Astrocyte (in vitro differentiated cells and primary cell): ENCODE results near the gene RUVBL2.
"Not testable (repeated sequence)": the region's sequence is repeated elsewhere in the genome, so short reads cannot be mapped to it uniquely, and the experiment has no call there.

Experiments
- EZH2 ChIP-seq: IDR thresholded peaks from 2 replicates; pipeline ENCODE4 v1.6.1; 2012; ENCODE audit warnings: mild to moderate bottlenecking, low read length, inconsistent platforms; ENCODE audit not compliant: insufficient read depth
- TF ChIP-seq, protein P1 (sequence below): IDR thresholded peaks from 2 replicates; pipeline ENCODE4 v1.5.1; 2011; ENCODE audit warnings: low read depth, mild to moderate bottlenecking, inconsistent platforms, low read length, moderate library complexity; ENCODE audit not compliant: insufficient read depth

DNA sequence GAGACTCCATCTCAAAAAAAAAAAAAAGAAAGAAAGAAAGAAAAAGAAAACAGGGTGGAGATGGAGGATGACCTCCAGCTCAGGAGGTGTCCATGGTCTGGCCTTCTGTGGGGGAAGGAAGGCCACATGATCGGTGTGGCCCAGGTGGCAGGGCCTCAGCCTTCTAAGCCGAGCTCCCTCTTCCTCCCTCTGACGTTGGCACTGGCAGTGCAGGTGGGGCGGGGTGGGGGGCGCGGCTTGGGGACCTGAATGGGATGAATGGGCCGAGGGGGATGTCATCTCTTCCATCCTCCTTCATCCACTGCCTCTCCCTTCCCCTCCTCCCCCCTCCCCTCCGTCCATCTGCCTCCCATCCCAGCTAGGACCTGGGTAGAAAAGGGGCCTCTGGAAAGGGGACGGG lies 46.0 kb downstream of the RUVBL2 start:
- TF ChIP-seq, protein P1, sequence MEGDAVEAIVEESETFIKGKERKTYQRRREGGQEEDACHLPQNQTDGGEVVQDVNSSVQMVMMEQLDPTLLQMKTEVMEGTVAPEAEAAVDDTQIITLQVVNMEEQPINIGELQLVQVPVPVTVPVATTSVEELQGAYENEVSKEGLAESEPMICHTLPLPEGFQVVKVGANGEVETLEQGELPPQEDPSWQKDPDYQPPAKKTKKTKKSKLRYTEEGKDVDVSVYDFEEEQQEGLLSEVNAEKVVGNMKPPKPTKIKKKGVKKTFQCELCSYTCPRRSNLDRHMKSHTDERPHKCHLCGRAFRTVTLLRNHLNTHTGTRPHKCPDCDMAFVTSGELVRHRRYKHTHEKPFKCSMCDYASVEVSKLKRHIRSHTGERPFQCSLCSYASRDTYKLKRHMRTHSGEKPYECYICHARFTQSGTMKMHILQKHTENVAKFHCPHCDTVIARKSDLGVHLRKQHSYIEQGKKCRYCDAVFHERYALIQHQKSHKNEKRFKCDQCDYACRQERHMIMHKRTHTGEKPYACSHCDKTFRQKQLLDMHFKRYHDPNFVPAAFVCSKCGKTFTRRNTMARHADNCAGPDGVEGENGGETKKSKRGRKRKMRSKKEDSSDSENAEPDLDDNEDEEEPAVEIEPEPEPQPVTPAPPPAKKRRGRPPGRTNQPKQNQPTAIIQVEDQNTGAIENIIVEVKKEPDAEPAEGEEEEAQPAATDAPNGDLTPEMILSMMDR = not testable (repeated sequence)
- not testable (repeated sequence) for TF ChIP-seq EZH2
